ENCODE data around the gene PRR12. TPM values are rescaled to one million over a fixed set of nuclear protein-coding genes. Genes with fewer than 3 reads are reported as not detected.
A peak's percentile ranks its signal among the peaks of the same experiment; 100 is the strongest.

The PRR12 gene
- total and polyA plus RNA-seq, 8 donors = 21.4 to 33.7 (median 26.6) TPM

- Histone ChIP-seq H3K36me3 (peaks cover 0 to 64% of the 10 kb centered on the region in 2 donors), H3K4me1 (peaks cover 0 to 24% of the 10 kb centered on the region in 2 donors), H3K27ac (no peak overlapping the region), H3K4me3 (no peak overlapping the region), H3K27me3 (no peaks in the 10 kb centered on the region), H3K9me3 (no peaks in the 10 kb centered on the region)
- DNase-seq (peak in 1 of 4 donors; percentile 75), ATAC-seq (no peak)
- intact Hi-C loops (cut with DNase I) = no loop called here
- TF ChIP-seq, protein P1, sequence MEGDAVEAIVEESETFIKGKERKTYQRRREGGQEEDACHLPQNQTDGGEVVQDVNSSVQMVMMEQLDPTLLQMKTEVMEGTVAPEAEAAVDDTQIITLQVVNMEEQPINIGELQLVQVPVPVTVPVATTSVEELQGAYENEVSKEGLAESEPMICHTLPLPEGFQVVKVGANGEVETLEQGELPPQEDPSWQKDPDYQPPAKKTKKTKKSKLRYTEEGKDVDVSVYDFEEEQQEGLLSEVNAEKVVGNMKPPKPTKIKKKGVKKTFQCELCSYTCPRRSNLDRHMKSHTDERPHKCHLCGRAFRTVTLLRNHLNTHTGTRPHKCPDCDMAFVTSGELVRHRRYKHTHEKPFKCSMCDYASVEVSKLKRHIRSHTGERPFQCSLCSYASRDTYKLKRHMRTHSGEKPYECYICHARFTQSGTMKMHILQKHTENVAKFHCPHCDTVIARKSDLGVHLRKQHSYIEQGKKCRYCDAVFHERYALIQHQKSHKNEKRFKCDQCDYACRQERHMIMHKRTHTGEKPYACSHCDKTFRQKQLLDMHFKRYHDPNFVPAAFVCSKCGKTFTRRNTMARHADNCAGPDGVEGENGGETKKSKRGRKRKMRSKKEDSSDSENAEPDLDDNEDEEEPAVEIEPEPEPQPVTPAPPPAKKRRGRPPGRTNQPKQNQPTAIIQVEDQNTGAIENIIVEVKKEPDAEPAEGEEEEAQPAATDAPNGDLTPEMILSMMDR (IDR thresholded peaks at IDR 0.05) = no peak
These were observed 4.2 kb downstream of the PRR12 start for GRCh38 chr19:49594993-49595818.

DNA sequence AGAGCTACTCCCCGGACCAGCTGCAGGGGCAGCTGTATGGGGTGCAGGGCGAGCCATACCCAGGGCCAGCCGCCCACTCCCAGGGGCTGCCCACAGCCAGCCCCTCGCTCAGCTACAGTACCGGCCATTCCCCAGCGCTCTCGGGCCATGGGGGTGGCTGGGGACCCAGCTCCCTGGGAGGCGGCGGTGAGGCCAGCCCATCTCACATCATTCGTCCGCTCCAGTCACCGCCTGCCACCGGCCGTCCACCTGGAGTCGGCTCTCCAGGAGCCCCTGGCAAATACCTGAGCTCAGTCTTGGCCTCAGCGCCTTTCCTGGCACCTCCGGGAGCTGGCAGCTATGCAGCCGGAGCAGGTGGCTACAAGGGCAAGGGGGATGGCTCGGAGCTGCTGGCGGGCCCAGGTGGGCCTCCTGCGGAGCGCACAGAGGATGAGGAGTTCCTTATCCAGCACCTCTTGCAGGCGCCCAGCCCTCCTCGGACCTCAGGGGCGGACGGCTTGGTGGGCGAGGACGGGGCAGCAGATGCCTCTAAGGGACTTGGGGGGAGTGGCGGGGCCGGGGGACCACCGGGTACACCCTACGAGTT lies 4.9 kb downstream of the PRR12 start:
- intact Hi-C loops (cut with DNase I) = no loop called here
- DNase-seq (peak in 1 of 4 donors; percentile 71), ATAC-seq (no peak)
- Histone ChIP-seq H3K4me1 (peaks cover 0 to 24% of the 10 kb centered on the region in 2 donors), H3K27ac (no peak overlapping the region), H3K9me3 (no peaks in the 10 kb centered on the region), H3K4me3 (no peak overlapping the region), H3K27me3 (no peaks in the 10 kb centered on the region), H3K36me3 (peaks cover 0 to 71% of the 10 kb centered on the region in 2 donors)
- TF ChIP-seq, protein P1 (IDR thresholded peaks at IDR 0.05) = no peak

DNA sequence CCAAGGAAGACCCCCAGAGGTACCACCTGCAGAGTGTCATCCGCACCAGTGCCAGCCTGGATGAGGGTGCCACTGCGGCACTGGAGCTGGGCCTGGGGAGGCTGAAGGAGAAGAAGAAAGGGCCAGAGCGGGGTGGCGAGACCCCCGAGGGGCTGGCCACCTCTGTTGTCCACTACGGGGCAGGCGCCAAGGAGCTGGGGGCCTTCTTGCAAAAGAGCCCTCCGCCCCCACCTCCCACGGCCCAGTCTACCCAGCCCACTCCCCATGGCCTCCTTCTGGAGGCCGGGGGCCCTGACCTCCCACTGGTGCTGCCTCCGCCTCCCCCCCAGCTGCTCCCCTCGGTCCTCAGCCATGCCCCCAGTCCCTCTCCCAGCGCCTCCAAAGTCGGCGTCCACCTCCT lies 5.4 kb downstream of the PRR12 start:
- TF ChIP-seq, protein P1 (IDR thresholded peaks at IDR 0.05) = no peak
- Histone ChIP-seq H3K36me3 (peaks cover 0 to 76% of the 10 kb centered on the region in 2 donors), H3K27ac (no peak overlapping the region), H3K9me3 (no peaks in the 10 kb centered on the region), H3K27me3 (no peaks in the 10 kb centered on the region), H3K4me3 (no peak overlapping the region), H3K4me1 (peaks cover 0 to 24% of the 10 kb centered on the region in 2 donors)
- ATAC-seq (no peak), DNase-seq (peak in 1 of 4 donors; percentile 70)
- intact Hi-C loops (cut with DNase I) = no loop called here

DNA sequence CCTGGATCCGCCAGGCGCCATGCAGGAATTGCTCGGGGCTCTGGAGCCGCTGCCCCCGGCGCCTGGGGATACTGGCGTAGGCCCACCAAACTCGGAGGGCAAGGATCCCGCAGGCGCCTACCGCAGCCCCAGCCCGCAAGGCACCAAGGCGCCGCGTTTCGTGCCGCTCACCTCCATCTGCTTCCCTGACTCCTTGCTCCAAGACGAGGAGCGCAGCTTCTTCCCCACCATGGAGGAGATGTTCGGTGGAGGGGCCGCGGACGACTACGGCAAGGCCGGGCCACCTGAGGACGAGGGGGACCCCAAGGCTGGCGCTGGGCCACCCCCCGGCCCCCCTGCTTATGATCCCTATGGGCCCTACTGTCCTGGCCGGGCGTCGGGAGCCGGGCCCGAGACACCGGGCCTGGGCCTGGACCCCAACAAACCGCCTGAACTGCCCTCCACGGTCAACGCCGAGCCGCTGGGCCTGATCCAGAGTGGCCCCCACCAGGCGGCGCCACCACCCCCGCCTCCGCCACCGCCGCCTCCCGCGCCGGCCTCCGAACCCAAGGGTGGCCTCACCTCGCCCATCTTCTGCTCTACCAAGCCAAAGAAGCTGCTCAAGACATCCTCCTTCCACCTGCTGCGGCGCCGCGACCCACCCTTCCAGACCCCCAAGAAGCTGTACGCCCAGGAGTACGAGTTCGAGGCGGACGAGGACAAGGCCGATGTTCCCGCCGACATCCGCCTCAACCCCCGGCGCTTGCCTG lies 6.1 kb downstream of the PRR12 start:
- DNase-seq = no peak
- TF ChIP-seq, protein P1 (IDR thresholded peaks at IDR 0.05) = no peak
- intact Hi-C loops (cut with DNase I) = no loop called here

DNA sequence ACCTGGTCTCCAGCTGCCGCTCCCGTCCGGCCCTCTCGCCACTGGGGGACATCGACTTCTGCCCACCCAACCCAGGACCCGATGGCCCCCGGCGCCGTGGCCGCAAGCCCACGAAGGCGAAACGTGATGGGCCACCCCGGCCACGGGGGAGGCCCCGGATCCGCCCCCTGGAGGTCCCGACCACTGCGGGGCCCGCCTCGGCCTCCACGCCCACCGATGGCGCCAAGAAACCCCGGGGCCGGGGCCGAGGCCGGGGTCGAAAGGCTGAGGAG lies 6.7 kb downstream of the PRR12 start:
- peaks cover 0 to 17% of the 10 kb centered on the region in 2 donors for H3K4me1 ChIP-seq
- ATAC-seq (no peak), DNase-seq (peak in 1 of 4 donors; percentile 80)
- no peak overlapping the region for H3K27ac ChIP-seq
- H3K4me3 ChIP-seq = no peak overlapping the region
- TF ChIP-seq, protein P1 (IDR thresholded peaks at IDR 0.05) = no peak
- peaks cover 0 to 88% of the 10 kb centered on the region in 2 donors for H3K36me3 ChIP-seq
- intact Hi-C loops (cut with DNase I) = no loop called here
- H3K9me3 ChIP-seq = no peaks in the 10 kb centered on the region
- no peaks in the 10 kb centered on the region for H3K27me3 ChIP-seq

More for the DNA sequence above, 6.1 kb downstream of the PRR12 start:
- Histone ChIP-seq H3K9me3 (no peaks in the 10 kb centered on the region), H3K4me1 (peaks cover 0 to 22% of the 10 kb centered on the region in 2 donors), H3K27me3 (no peaks in the 10 kb centered on the region), H3K4me3 (no peak overlapping the region), H3K27ac (no peak overlapping the region), H3K36me3 (peaks cover 0 to 83% of the 10 kb centered on the region in 2 donors)
- ATAC-seq = no peak

Data from left lung (tissue), 10 donors.